HCT116 (cell line): Measurements from ENCODE around the gene MRPS23.

Source experiments
- POLR2A ChIP-seq: IDR thresholded peaks from 2 replicates; pipeline ENCODE4 v1.7.0; 2011; ENCODE audit warnings: borderline replicate concordance; ENCODE audit not compliant: insufficient read depth, insufficient read length; ENCODE audit errors: extremely low read depth
- RAD21 ChIP-seq: IDR thresholded peaks from 2 replicates; pipeline ENCODE4 v1.6.1; 2012; ENCODE audit warnings: low read depth, mild to moderate bottlenecking
- SRF ChIP-seq: IDR thresholded peaks from 2 replicates; pipeline ENCODE4 v1.6.1; 2012; ENCODE audit warnings: low read depth
- ZNF274 ChIP-seq: fragments of 200-500 bp; sonication (Bioruptor generic); IDR thresholded peaks from 2 replicates; pipeline ENCODE4 v1.6.1; 2014; ENCODE audit warnings: mild to moderate bottlenecking, low read depth, low read length, inconsistent platforms
- TF ChIP-seq, protein P1 (sequence below), 3 experiments: fragments of 200-600 bp in 1 of 3; sonication (generic) in 1 of 3; IDR thresholded peaks in 2 of 3; conservative IDR thresholded peaks in 1 of 3; 2 replicates each; pipeline ENCODE4 v1.5.1; 2012 to 2017; ENCODE audit warnings: low read depth in 2 of 3, low read length in 2 of 3, antibody characterized with exemption in 1 of 3, borderline replicate concordance in 1 of 3, control low read depth in 1 of 3, mild to moderate bottlenecking in 1 of 3, mixed read lengths in 1 of 3, mixed run types in 1 of 3, moderate library complexity in 1 of 3; ENCODE audit not compliant: insufficient read depth in 1 of 3
- TF ChIP-seq, protein P2 (sequence below): IDR thresholded peaks from 2 replicates; pipeline ENCODE4 v1.6.1; 2012
- TF ChIP-seq, protein P3 (sequence below): IDR thresholded peaks from 2 replicates; pipeline ENCODE4 v1.6.1; 2012; ENCODE audit warnings: low read depth

DNA sequence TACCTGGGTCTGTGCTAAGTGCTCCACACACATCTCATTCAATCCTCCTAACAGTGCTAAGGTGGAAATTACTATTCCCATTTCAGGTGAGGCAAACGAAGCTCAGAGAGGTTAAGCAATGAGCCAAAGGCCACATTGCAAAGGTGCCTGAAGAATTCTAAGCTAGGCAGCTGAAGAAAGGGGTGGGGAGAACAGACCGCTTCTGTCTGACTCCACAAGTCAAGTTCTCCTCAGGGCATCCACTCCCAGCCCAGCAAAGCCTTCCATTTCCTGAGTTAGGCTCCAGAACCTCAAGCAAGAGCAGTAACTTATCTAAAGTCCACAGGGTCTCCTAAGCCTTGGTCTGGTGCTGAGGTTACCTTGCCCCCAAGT, 27.0 kb upstream of the MRPS23 start:
- TF ChIP-seq, protein P1, sequence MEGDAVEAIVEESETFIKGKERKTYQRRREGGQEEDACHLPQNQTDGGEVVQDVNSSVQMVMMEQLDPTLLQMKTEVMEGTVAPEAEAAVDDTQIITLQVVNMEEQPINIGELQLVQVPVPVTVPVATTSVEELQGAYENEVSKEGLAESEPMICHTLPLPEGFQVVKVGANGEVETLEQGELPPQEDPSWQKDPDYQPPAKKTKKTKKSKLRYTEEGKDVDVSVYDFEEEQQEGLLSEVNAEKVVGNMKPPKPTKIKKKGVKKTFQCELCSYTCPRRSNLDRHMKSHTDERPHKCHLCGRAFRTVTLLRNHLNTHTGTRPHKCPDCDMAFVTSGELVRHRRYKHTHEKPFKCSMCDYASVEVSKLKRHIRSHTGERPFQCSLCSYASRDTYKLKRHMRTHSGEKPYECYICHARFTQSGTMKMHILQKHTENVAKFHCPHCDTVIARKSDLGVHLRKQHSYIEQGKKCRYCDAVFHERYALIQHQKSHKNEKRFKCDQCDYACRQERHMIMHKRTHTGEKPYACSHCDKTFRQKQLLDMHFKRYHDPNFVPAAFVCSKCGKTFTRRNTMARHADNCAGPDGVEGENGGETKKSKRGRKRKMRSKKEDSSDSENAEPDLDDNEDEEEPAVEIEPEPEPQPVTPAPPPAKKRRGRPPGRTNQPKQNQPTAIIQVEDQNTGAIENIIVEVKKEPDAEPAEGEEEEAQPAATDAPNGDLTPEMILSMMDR (IDR thresholded peaks at IDR 0.05 in 2 of 3, conservative IDR thresholded peaks at IDR 0.05 in 1 of 3; ENCODE audit: borderline replicate concordance in 1 of 3, insufficient read depth in 1 of 3, low read depth in 2 of 3, low read length in 2 of 3): no peak
- TF ChIP-seq ZNF274: no peak
- no peak for TF ChIP-seq SRF
- TF ChIP-seq, protein P2, sequence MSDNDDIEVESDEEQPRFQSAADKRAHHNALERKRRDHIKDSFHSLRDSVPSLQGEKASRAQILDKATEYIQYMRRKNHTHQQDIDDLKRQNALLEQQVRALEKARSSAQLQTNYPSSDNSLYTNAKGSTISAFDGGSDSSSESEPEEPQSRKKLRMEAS: no peak
- TF ChIP-seq POLR2A: no peak
- TF ChIP-seq, protein P3, sequence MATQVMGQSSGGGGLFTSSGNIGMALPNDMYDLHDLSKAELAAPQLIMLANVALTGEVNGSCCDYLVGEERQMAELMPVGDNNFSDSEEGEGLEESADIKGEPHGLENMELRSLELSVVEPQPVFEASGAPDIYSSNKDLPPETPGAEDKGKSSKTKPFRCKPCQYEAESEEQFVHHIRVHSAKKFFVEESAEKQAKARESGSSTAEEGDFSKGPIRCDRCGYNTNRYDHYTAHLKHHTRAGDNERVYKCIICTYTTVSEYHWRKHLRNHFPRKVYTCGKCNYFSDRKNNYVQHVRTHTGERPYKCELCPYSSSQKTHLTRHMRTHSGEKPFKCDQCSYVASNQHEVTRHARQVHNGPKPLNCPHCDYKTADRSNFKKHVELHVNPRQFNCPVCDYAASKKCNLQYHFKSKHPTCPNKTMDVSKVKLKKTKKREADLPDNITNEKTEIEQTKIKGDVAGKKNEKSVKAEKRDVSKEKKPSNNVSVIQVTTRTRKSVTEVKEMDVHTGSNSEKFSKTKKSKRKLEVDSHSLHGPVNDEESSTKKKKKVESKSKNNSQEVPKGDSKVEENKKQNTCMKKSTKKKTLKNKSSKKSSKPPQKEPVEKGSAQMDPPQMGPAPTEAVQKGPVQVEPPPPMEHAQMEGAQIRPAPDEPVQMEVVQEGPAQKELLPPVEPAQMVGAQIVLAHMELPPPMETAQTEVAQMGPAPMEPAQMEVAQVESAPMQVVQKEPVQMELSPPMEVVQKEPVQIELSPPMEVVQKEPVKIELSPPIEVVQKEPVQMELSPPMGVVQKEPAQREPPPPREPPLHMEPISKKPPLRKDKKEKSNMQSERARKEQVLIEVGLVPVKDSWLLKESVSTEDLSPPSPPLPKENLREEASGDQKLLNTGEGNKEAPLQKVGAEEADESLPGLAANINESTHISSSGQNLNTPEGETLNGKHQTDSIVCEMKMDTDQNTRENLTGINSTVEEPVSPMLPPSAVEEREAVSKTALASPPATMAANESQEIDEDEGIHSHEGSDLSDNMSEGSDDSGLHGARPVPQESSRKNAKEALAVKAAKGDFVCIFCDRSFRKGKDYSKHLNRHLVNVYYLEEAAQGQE: no peak
- TF ChIP-seq RAD21: no peak
